ENCODE data around the gene PDCD1LG2.

The PDCD1LG2 gene

GRCh38 chr9:5531101-5531882 lies 21.0 kb downstream of the PDCD1LG2 start:
- DNase-seq (ENCODE audit: low spot score), result no peak

- DNase-seq (ENCODE audit: low spot score), result no peak
Measured at GRCh38 chr9:5532306-5532705, 22.0 kb downstream of the PDCD1LG2 start.

GRCh38 chr9:5532790-5533189 lies 22.5 kb downstream of the PDCD1LG2 start:
- no peak for DNase-seq (ENCODE audit: low spot score)

GRCh38 chr9:5536684-5537083 lies 26.4 kb downstream of the PDCD1LG2 start:
- no peak for DNase-seq (ENCODE audit: low spot score)

GRCh38 chr9:5543875-5544702 lies 33.8 kb downstream of the PDCD1LG2 start:
- DNase-seq (ENCODE audit: low spot score), result no peak

- no peak for DNase-seq (ENCODE audit: low spot score)
Measured at GRCh38 chr9:5549658-5550650, 39.6 kb downstream of the PDCD1LG2 start.

- DNase-seq (ENCODE audit: low spot score), result no peak
Measured at GRCh38 chr9:5551368-5552150, 41.2 kb downstream of the PDCD1LG2 start.

- DNase-seq (ENCODE audit: low spot score), result no peak
Measured at GRCh38 chr9:5552301-5552700, 42.0 kb downstream of the PDCD1LG2 start.

GRCh38 chr9:5553211-5553610 lies 42.9 kb downstream of the PDCD1LG2 start:
- no peak for DNase-seq (ENCODE audit: low spot score)

- no peak for DNase-seq (ENCODE audit: low spot score)
Measured at GRCh38 chr9:5554254-5554653, 43.9 kb downstream of the PDCD1LG2 start.

GRCh38 chr9:5556101-5556705 lies 45.9 kb downstream of the PDCD1LG2 start:
- no peak for DNase-seq (ENCODE audit: low spot score)

- no peak for DNase-seq (ENCODE audit: low spot score)
Measured at GRCh38 chr9:5557606-5558587, 47.6 kb downstream of the PDCD1LG2 start.

GRCh38 chr9:5559659-5560058 lies 49.3 kb downstream of the PDCD1LG2 start:
- no peak for DNase-seq (ENCODE audit: low spot score)

GRCh38 chr9:5560443-5561100 lies 50.2 kb downstream of the PDCD1LG2 start:
- DNase-seq (ENCODE audit: low spot score), result no peak

GRCh38 chr9:5561828-5562488 lies 51.6 kb downstream of the PDCD1LG2 start:
- no peak for DNase-seq (ENCODE audit: low spot score)

GRCh38 chr9:5562806-5563416 lies 52.6 kb downstream of the PDCD1LG2 start:
- DNase-seq (ENCODE audit: low spot score), result no peak

GRCh38 chr9:5563417-5563815 lies 53.1 kb downstream of the PDCD1LG2 start:
- DNase-seq (ENCODE audit: low spot score), result no peak

- no peak for DNase-seq (ENCODE audit: low spot score)
Measured at GRCh38 chr9:5563886-5564285, 53.6 kb downstream of the PDCD1LG2 start.

All from ecto neural progenitor cell (in vitro differentiated cells).